ENCODE data around the gene COL23A1.

GRCh38 chr5:178357678-178358077 is 232.5 kb downstream of the COL23A1 start:
- no peak for TF ChIP-seq CTCF (IDR thresholded peaks at IDR 0.05; ENCODE audit: low read length)
- no peak for TF ChIP-seq EZH2 (optimal IDR thresholded peaks at IDR 0.05; ENCODE audit: low read depth, low read length)

Measured in MM.1S (cell line).